Ascending aorta (tissue), 2 donors: ENCODE results near the gene TSPAN5. TPM values are rescaled to one million over a fixed set of nuclear protein-coding genes. Genes with fewer than 3 reads are reported as not detected.
"Not testable (repeated sequence)": the region's sequence is repeated elsewhere in the genome, so short reads cannot be mapped to it uniquely, and the experiment has no call there.

Experiments
- DNase-seq, 2 donors: peaks; one replicate each; pipeline ENCODE4 v3.0.0-alpha.2; 2019; ENCODE audit warnings: low spot score in 2 of 2
- H3K27ac ChIP-seq, 2 donors: fragments of 200-600 bp; sonication (generic); one replicate each; pipeline ENCODE4 v1.5.1; 2016 to 2017; ENCODE audit warnings: mild to moderate bottlenecking in 1 of 2
- H3K27me3 ChIP-seq: fragments of 200-600 bp; sonication (generic); one replicate; pipeline ENCODE4 v1.5.1; 2017
- H3K36me3 ChIP-seq, 2 donors: fragments of 200-600 bp; sonication (generic); one replicate each; pipeline ENCODE4 v1.5.1; 2016
- H3K4me1 ChIP-seq, 2 donors: fragments of 200-600 bp; sonication (generic); one replicate each; pipeline ENCODE4 v1.5.1; 2016 to 2017; ENCODE audit warnings: mild to moderate bottlenecking in 1 of 2
- H3K4me3 ChIP-seq, 2 donors: fragments of 200-600 bp; sonication (generic); one replicate each; pipeline ENCODE4 v1.5.1; 2016 to 2017; ENCODE audit warnings: mild to moderate bottlenecking in 1 of 2
- H3K9me3 ChIP-seq, 2 donors: fragments of 200-600 bp; sonication (generic); one replicate each; pipeline ENCODE4 v1.5.1; 2016
- CTCF ChIP-seq, 3 experiments: fragments of 200-600 bp in 2 of 3; fragments of 450-650 bp in 1 of 3; sonication (generic) in 2 of 3; IDR thresholded peaks; one replicate each; pipeline ENCODE4 v1.5.1; 2016 to 2019; ENCODE audit warnings: antibody characterized with exemption in 3 of 3, mild to moderate bottlenecking in 1 of 3, moderate library complexity in 1 of 3
- intact Hi-C: fragments of 100-400 bp; cut with DNase I; formaldehyde crosslinking; loops from one replicate; pipeline ENCODE4 v1.15.1; 2023
- total RNA-seq: library from RNA; depleted of rRNA; stranded (reverse); fragments of >200 nt; gene quantifications from one replicate; pipeline ENCODE4 v1.1.0, GENCODE V29; 2016

TSPAN5 gene
- 5.2 TPM for total RNA-seq

- peak within 1 kb of the TSS; percentile 82 to 83 for H3K27ac ChIP-seq
- no peak for TF ChIP-seq CTCF (IDR thresholded peaks at IDR 0.05)
- intact Hi-C loops, result loop anchor here (2.0 to 10.0 kb wide), 6 partner anchors 32 to 516 kb away; partner anchors contain the start of genes EIF4E, METAP1, RAP1GDS1 and STPG2
- no peaks in the 10 kb centered on the region for H3K36me3 ChIP-seq
- no peaks in the 10 kb centered on the region for H3K27me3 ChIP-seq
- DNase-seq, result peak; percentile 43 to 88
- H3K9me3 ChIP-seq, result no peaks in the 10 kb centered on the region
- peaks cover 0 to 18% of the 10 kb centered on the region in 2 donors for H3K4me1 ChIP-seq
- peak within 1 kb of the TSS; percentile 73 to 87 for H3K4me3 ChIP-seq
These were observed at the start of gene TSPAN5 for GRCh38 chr4:98658287-98659105. Gene TSPAN5, minus strand, starts transcription at chr4:98658611.

- Histone ChIP-seq H3K27me3 (no peaks in the 10 kb centered on the region), H3K36me3 (no peaks in the 10 kb centered on the region), H3K9me3 (no peaks in the 10 kb centered on the region), H3K4me3 (no peak overlapping the region), H3K4me1 (no peaks in the 10 kb centered on the region), H3K27ac (no peak overlapping the region)
- DNase-seq, result no peak
- no peak for TF ChIP-seq CTCF (IDR thresholded peaks at IDR 0.05)
- intact Hi-C loops, result no loop called here
These were observed 48.5 kb upstream of the TSPAN5 start for GRCh38 chr4:98706935-98707334.

- intact Hi-C loops, result no loop called here
- TF ChIP-seq CTCF (IDR thresholded peaks at IDR 0.05), result no peak
- no peaks in the 10 kb centered on the region for H3K36me3 ChIP-seq
- no peaks in the 10 kb centered on the region for H3K27me3 ChIP-seq
- DNase-seq, result no peak
- H3K4me3 ChIP-seq, result no peak overlapping the region
- H3K4me1 ChIP-seq, result no peaks in the 10 kb centered on the region
- H3K9me3 ChIP-seq, result no peaks in the 10 kb centered on the region
- H3K27ac ChIP-seq, result no peak overlapping the region
These were observed 47.9 kb upstream of the TSPAN5 start for GRCh38 chr4:98706200-98706813.

GRCh38 chr4:98705586-98705985, 47.2 kb upstream of the TSPAN5 start:
- H3K4me3 ChIP-seq, intact Hi-C loops, H3K27ac ChIP-seq, H3K36me3 ChIP-seq, DNase-seq, H3K4me1 ChIP-seq, H3K9me3 ChIP-seq, H3K27me3 ChIP-seq: not testable (repeated sequence)

- no peak overlapping the region for H3K27ac ChIP-seq
- H3K36me3 ChIP-seq, result no peaks in the 10 kb centered on the region
- intact Hi-C loops, result no loop called here
- H3K9me3 ChIP-seq, result no peaks in the 10 kb centered on the region
- H3K27me3 ChIP-seq, result no peaks in the 10 kb centered on the region
- TF ChIP-seq CTCF (IDR thresholded peaks at IDR 0.05), result no peak
- no peak for DNase-seq
- no peak overlapping the region for H3K4me3 ChIP-seq
- H3K4me1 ChIP-seq, result no peaks in the 10 kb centered on the region
These were observed 42.2 kb upstream of the TSPAN5 start for GRCh38 chr4:98700656-98701055.

GRCh38 chr4:98694076-98694475, 35.7 kb upstream of the TSPAN5 start:
- no peak overlapping the region for H3K4me3 ChIP-seq
- H3K4me1 ChIP-seq, result no peaks in the 10 kb centered on the region
- TF ChIP-seq CTCF (IDR thresholded peaks at IDR 0.05), result no peak
- H3K27ac ChIP-seq, result no peak overlapping the region
- H3K27me3 ChIP-seq, result no peaks in the 10 kb centered on the region
- DNase-seq, result no peak
- H3K9me3 ChIP-seq, result no peaks in the 10 kb centered on the region
- H3K36me3 ChIP-seq, result no peaks in the 10 kb centered on the region
- intact Hi-C loops, result no loop called here
